ENCODE measurements around the gene SNAPC4. TPM values are rescaled to one million over a fixed set of nuclear protein-coding genes. Genes with fewer than 3 reads are reported as not detected.

SNAPC4 gene
- total RNA-seq, 2 donors from 2014 or later, result 18.0 to 18.7 TPM

GRCh38 chr9:136445799-136446198 is 45.8 kb upstream of the SNAPC4 start:
- Histone ChIP-seq H3K9ac (ENCODE audit: extremely low read depth, low read length, poor library complexity, severe bottlenecking) (no peak overlapping the region), H3K4me3 (ENCODE audit: low read length) (no peak overlapping the region), H3K9me3 (ENCODE audit: control insufficient read depth, low read length) (no peaks in the 10 kb centered on the region), H3K27ac (ENCODE audit: low read depth, low read length) (no peak overlapping the region), H3K36me3 (ENCODE audit: control insufficient read depth, insufficient read depth, low read length) (peaks cover 85% of the 10 kb centered on the region), H3K4me1 (ENCODE audit: control insufficient read depth, insufficient read depth, low read length) (no peaks in the 10 kb centered on the region), H3K27me3 (ENCODE audit: control insufficient read depth, insufficient read depth, low read length, poor library complexity, severe bottlenecking) (no peaks in the 10 kb centered on the region)
- Mint-ChIP-seq H3K27me3 (ENCODE audit: insufficient read depth) (no peaks in the 10 kb centered on the region), H3K36me3 (ENCODE audit: low read depth) (peaks cover 75% of the 10 kb centered on the region), H3K9me3 (no peaks in the 10 kb centered on the region), H3K4me1 (no peaks in the 10 kb centered on the region), H3K4me3 (no peak overlapping the region), H3K27ac (peak overlapping the region; percentile 44)
- DNase-seq, result no peak
- TF ChIP-seq, protein P1, sequence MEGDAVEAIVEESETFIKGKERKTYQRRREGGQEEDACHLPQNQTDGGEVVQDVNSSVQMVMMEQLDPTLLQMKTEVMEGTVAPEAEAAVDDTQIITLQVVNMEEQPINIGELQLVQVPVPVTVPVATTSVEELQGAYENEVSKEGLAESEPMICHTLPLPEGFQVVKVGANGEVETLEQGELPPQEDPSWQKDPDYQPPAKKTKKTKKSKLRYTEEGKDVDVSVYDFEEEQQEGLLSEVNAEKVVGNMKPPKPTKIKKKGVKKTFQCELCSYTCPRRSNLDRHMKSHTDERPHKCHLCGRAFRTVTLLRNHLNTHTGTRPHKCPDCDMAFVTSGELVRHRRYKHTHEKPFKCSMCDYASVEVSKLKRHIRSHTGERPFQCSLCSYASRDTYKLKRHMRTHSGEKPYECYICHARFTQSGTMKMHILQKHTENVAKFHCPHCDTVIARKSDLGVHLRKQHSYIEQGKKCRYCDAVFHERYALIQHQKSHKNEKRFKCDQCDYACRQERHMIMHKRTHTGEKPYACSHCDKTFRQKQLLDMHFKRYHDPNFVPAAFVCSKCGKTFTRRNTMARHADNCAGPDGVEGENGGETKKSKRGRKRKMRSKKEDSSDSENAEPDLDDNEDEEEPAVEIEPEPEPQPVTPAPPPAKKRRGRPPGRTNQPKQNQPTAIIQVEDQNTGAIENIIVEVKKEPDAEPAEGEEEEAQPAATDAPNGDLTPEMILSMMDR (conservative IDR thresholded peaks at IDR 0.05), result no peak
- 91 to 94% methylated on average over 6 to 7 of the region's 7 CpGs for WGBS, 2 experiments (ENCODE audit: insufficient coverage in 1 of 2, insufficient read length in 1 of 2)

DNA sequence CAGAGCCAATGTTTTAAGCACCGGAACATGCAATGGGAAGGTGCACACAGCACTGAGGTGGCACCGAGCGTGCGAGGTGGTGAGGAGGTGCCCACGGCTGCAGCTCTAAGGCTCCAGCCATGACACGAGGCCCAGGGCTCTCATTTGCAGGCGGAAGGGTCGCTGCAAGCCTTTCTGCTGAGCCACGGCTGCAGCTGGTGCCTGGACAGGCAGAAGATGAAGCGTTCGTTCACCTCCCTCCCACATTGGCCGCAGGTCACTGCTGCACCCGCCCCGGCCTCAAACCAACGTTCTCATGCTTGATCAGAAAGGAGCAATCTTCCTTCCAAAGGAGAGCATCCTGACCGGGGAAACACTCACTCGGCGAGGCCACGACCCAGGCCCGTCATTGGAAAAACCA is 44.1 kb upstream of the SNAPC4 start:
- Histone ChIP-seq H3K9ac (ENCODE audit: extremely low read depth, low read length, poor library complexity, severe bottlenecking) (no peak overlapping the region), H3K27me3 (ENCODE audit: control insufficient read depth, insufficient read depth, low read length, poor library complexity, severe bottlenecking) (no peaks in the 10 kb centered on the region), H3K4me1 (ENCODE audit: control insufficient read depth, insufficient read depth, low read length) (no peaks in the 10 kb centered on the region), H3K36me3 (ENCODE audit: control insufficient read depth, insufficient read depth, low read length) (peaks cover 71% of the 10 kb centered on the region), H3K9me3 (ENCODE audit: control insufficient read depth, low read length) (no peaks in the 10 kb centered on the region), H3K4me3 (ENCODE audit: low read length) (no peak overlapping the region), H3K27ac (ENCODE audit: low read depth, low read length) (no peak overlapping the region)
- DNase-seq, result no peak
- Mint-ChIP-seq H3K4me1 (no peaks in the 10 kb centered on the region), H3K4me3 (no peak overlapping the region), H3K36me3 (ENCODE audit: low read depth) (peaks cover 64% of the 10 kb centered on the region), H3K27me3 (ENCODE audit: insufficient read depth) (no peaks in the 10 kb centered on the region), H3K9me3 (no peaks in the 10 kb centered on the region), H3K27ac (no peak overlapping the region)
- WGBS, 2 experiments (ENCODE audit: insufficient coverage in 1 of 2, insufficient read length in 1 of 2), result 93 to 96% methylated on average over 19 to 20 of the region's 20 CpGs
- TF ChIP-seq, protein P1 (conservative IDR thresholded peaks at IDR 0.05), result no peak

GRCh38 chr9:136443687-136444086 is 43.7 kb upstream of the SNAPC4 start:
- Histone ChIP-seq H3K4me3 (ENCODE audit: low read length) (no peak overlapping the region), H3K4me1 (ENCODE audit: control insufficient read depth, insufficient read depth, low read length) (no peaks in the 10 kb centered on the region), H3K9ac (ENCODE audit: extremely low read depth, low read length, poor library complexity, severe bottlenecking) (no peak overlapping the region), H3K27me3 (ENCODE audit: control insufficient read depth, insufficient read depth, low read length, poor library complexity, severe bottlenecking) (no peaks in the 10 kb centered on the region), H3K9me3 (ENCODE audit: control insufficient read depth, low read length) (no peaks in the 10 kb centered on the region), H3K27ac (ENCODE audit: low read depth, low read length) (no peak overlapping the region), H3K36me3 (ENCODE audit: control insufficient read depth, insufficient read depth, low read length) (peaks cover 67% of the 10 kb centered on the region)
- no peaks in the 10 kb centered on the region for H3K9me3 Mint-ChIP-seq
- TF ChIP-seq, protein P1 (conservative IDR thresholded peaks at IDR 0.05), result no peak
- no peak overlapping the region for H3K27ac Mint-ChIP-seq
- 93 to 95% methylated on average over 7 of the region's 7 CpGs for WGBS, 2 experiments (ENCODE audit: insufficient coverage in 1 of 2, insufficient read length in 1 of 2)
- no peak for DNase-seq
- no peaks in the 10 kb centered on the region for H3K4me1 Mint-ChIP-seq
- H3K36me3 Mint-ChIP-seq (ENCODE audit: low read depth), result peaks cover 62% of the 10 kb centered on the region
- no peaks in the 10 kb centered on the region for H3K27me3 Mint-ChIP-seq (ENCODE audit: insufficient read depth)
- H3K4me3 Mint-ChIP-seq, result no peak overlapping the region

Measured in endodermal cell (in vitro differentiated cells).